ENCODE measurements around the gene FAM32A.
A peak's percentile ranks its signal among the peaks of the same experiment; 100 is the strongest.

FAM32A gene

DNA sequence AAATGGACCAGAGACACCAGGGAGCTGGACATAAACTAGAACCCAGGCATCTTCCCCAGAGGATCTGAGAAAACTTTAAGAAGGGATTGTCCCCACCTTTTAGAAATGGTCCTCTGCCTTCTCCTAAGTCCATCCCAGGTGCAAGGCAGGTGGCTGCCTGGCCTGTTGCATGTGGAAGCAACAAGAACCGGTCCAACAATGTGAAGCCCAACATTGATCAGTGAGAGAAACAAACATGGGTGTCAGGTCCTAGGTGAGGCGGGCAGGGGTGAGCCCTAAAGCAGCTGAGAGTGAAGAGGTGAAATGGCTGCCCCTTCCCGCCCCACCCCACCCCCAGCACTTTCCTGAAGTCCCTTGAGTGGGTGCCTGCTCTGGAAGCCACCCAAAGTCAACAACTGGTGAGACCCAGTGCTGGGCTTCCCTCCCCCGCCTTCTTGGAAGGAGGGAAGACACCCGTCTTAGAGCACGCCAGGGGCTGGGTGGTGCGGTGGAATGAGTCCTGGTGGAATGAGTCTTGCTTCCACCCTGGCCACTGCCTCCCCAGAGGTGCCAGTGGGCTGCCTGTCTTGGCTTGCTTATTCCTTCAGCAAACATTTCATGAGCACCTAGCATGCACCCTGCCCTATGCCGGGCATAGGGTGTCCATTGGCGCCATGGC lies 14.2 kb downstream of the FAM32A start:
- H3K4me2 ChIP-seq (ENCODE audit: low read length), result peak overlapping the region; percentile 92
- no peak overlapping the region for H3K9ac ChIP-seq (ENCODE audit: low read length)
- H3K36me3 ChIP-seq (replicated peaks; ENCODE audit: low read depth, low read length), result peaks cover 20% of the 10 kb centered on the region
- no peak overlapping the region for H2AFZ ChIP-seq (ENCODE audit: low read depth, low read length)
- TF ChIP-seq, protein P1, sequence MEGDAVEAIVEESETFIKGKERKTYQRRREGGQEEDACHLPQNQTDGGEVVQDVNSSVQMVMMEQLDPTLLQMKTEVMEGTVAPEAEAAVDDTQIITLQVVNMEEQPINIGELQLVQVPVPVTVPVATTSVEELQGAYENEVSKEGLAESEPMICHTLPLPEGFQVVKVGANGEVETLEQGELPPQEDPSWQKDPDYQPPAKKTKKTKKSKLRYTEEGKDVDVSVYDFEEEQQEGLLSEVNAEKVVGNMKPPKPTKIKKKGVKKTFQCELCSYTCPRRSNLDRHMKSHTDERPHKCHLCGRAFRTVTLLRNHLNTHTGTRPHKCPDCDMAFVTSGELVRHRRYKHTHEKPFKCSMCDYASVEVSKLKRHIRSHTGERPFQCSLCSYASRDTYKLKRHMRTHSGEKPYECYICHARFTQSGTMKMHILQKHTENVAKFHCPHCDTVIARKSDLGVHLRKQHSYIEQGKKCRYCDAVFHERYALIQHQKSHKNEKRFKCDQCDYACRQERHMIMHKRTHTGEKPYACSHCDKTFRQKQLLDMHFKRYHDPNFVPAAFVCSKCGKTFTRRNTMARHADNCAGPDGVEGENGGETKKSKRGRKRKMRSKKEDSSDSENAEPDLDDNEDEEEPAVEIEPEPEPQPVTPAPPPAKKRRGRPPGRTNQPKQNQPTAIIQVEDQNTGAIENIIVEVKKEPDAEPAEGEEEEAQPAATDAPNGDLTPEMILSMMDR (IDR thresholded peaks at IDR 0.05; ENCODE audit: low read depth, low read length), result no peak
- TF ChIP-seq EZH2phosphoT487 (IDR thresholded peaks at IDR 0.05; ENCODE audit: low read depth), result no peak
- H3K4me3 ChIP-seq (ENCODE audit: low read length), result peak overlapping the region; percentile 80; the same call in 1 of the 2 replicates
- peaks cover 57% of the 10 kb centered on the region for H3K79me2 ChIP-seq (ENCODE audit: low read length)
- no peaks in the 10 kb centered on the region for H4K20me1 ChIP-seq (ENCODE audit: insufficient read depth, low read length)
- no peak overlapping the region for H3K27ac ChIP-seq (ENCODE audit: low read length)
- no peaks in the 10 kb centered on the region for H3K9me3 ChIP-seq (ENCODE audit: insufficient read depth, low read length)
- no peaks in the 10 kb centered on the region for H3K27me3 ChIP-seq (ENCODE audit: low read depth, low read length)
- H3K4me1 ChIP-seq (ENCODE audit: low read length), result peaks cover 56% of the 10 kb centered on the region

DNA sequence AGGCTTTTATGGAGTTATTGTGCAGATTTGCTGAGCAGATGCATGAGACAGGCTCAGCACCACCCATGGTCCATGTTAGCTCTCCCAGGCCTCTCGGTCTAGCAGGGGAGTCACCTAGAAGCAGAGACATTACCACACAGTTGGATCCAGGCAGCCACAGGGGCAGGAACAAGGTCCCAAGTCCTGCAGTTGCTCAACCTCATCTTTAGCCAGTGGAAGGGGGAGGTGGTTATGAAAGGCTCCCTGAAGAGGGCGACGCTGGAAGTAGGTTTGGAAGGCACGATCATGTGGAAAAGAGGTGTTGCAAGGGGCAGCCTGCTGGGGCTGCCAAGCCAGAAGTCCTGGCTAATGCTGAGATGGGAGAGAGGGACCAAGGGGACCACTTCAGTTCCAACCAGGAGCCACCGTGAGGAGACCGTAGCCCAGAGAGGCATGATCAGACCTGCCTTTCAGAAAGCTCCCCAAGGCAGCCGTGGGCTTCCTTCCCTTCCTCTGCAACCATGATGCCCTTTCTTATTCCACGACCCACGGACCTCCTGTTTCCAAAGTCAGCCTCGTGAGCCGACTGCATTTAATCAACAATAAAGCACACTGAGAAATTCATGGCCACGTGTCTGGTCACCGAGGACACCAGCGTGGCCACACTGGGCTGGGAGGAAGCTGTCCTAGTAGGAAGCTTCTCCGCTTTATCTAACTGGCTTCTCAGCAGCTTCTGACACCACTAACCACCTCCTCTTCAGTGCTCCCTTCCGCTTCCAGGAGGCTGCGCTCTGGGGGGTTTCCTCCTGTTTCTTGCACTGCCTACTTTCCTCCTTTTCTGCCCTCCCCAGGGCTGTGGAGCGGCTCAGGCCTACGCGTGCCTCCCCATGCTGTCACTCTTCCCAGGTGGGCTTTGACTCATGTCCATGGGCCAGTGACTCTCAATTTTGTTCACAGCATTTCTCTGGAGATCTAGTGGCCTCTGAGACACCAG lies 15.1 kb downstream of the FAM32A start:
- Histone ChIP-seq H3K27ac (ENCODE audit: low read length) (no peak overlapping the region), H2AFZ (ENCODE audit: low read depth, low read length) (no peak overlapping the region), H3K4me2 (ENCODE audit: low read length) (no peak overlapping the region), H3K9me3 (ENCODE audit: insufficient read depth, low read length) (no peaks in the 10 kb centered on the region), H3K79me2 (ENCODE audit: low read length) (peaks cover 58% of the 10 kb centered on the region), H3K4me1 (ENCODE audit: low read length) (peaks cover 57% of the 10 kb centered on the region), H3K36me3 (replicated peaks; ENCODE audit: low read depth, low read length) (peaks cover 26% of the 10 kb centered on the region), H3K27me3 (ENCODE audit: low read depth, low read length) (no peaks in the 10 kb centered on the region), H4K20me1 (ENCODE audit: insufficient read depth, low read length) (no peaks in the 10 kb centered on the region), H3K9ac (ENCODE audit: low read length) (no peak overlapping the region), H3K4me3 (ENCODE audit: low read length) (no peak overlapping the region)
- no peak for TF ChIP-seq EZH2phosphoT487 (IDR thresholded peaks at IDR 0.05; ENCODE audit: low read depth)
- TF ChIP-seq, protein P1 (IDR thresholded peaks at IDR 0.05; ENCODE audit: low read depth, low read length), result no peak

DNA sequence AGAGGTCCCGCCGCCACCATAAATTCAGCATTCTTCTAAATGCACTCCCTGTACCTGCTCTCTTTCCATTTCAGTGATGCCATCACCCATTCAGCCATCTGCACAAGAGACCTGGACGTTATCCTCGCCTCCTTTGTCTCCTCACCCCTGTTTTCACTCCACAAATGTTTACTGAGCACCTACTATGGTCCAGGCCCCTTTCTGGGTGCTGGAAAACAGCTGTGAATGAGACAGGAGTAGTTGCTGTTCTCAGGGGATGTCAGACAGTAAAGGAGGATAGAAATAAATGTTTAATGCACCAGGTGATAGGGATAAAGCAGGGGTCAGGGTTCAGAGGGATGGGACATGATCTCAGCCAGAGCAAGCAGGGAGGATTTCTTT lies 15.8 kb downstream of the FAM32A start:
- Histone ChIP-seq H3K9me3 (ENCODE audit: insufficient read depth, low read length) (no peaks in the 10 kb centered on the region), H3K9ac (ENCODE audit: low read length) (no peak overlapping the region), H3K4me2 (ENCODE audit: low read length) (no peak overlapping the region), H2AFZ (ENCODE audit: low read depth, low read length) (no peak overlapping the region), H3K27ac (ENCODE audit: low read length) (no peak overlapping the region), H3K4me1 (ENCODE audit: low read length) (peaks cover 55% of the 10 kb centered on the region), H3K36me3 (replicated peaks; ENCODE audit: low read depth, low read length) (peaks cover 33% of the 10 kb centered on the region), H3K79me2 (ENCODE audit: low read length) (peaks cover 58% of the 10 kb centered on the region), H4K20me1 (ENCODE audit: insufficient read depth, low read length) (no peaks in the 10 kb centered on the region), H3K27me3 (ENCODE audit: low read depth, low read length) (no peaks in the 10 kb centered on the region), H3K4me3 (ENCODE audit: low read length) (no peak overlapping the region)
- TF ChIP-seq, protein P1 (IDR thresholded peaks at IDR 0.05; ENCODE audit: low read depth, low read length), result no peak
- no peak for TF ChIP-seq EZH2phosphoT487 (IDR thresholded peaks at IDR 0.05; ENCODE audit: low read depth)
